Mesenchymal stem cell (in vitro differentiated cells and primary cell): Measurements from ENCODE around the gene RRM2.
A peak's percentile ranks its signal among the peaks of the same experiment; 100 is the strongest.

Experiments
- DNase-seq: peaks from one replicate; pipeline ENCODE4 v3.0.0-alpha.2; 2013
- H2AFZ ChIP-seq: one replicate; pipeline ENCODE4 v1.6.1; 2013; ENCODE audit warnings: low read depth, mild to moderate bottlenecking, control low read depth, inconsistent platforms, low read length, moderate library complexity
- H2AK5ac ChIP-seq: 2 replicates; pipeline ENCODE4 v1.6.1; 2013; ENCODE audit warnings: low read length, moderate library complexity, mild to moderate bottlenecking, inconsistent platforms; ENCODE audit not compliant: severe bottlenecking
- H2BK120ac ChIP-seq: one replicate; pipeline ENCODE4 v1.6.1; 2013; ENCODE audit warnings: low read depth, mild to moderate bottlenecking, inconsistent platforms, low read length, moderate library complexity
- H2BK12ac ChIP-seq, 2 experiments: one replicate each; pipeline ENCODE4 v1.6.1; 2013; ENCODE audit warnings: inconsistent platforms in 2 of 2, low read length in 2 of 2, mild to moderate bottlenecking in 2 of 2, moderate library complexity in 2 of 2, control low read depth in 1 of 2
- H2BK15ac ChIP-seq: one replicate; pipeline ENCODE4 v1.6.1; 2013; ENCODE audit warnings: mild to moderate bottlenecking, low read depth, inconsistent platforms; ENCODE audit not compliant: poor library complexity, severe bottlenecking
- H2BK5ac ChIP-seq: 2 replicates; pipeline ENCODE4 v1.6.1; 2013; ENCODE audit warnings: low read depth, mild to moderate bottlenecking, low read length, control low read depth, inconsistent platforms; ENCODE audit not compliant: poor library complexity, severe bottlenecking
- H3K14ac ChIP-seq, 2 experiments: one replicate each; pipeline ENCODE4 v1.6.1; 2013; ENCODE audit warnings: inconsistent platforms in 2 of 2, low read length in 2 of 2, control low read depth in 1 of 2, mild to moderate bottlenecking in 1 of 2, moderate library complexity in 1 of 2
- H3K18ac ChIP-seq, 2 experiments: one replicate each; pipeline ENCODE4 v1.6.1; 2013; ENCODE audit warnings: inconsistent platforms in 2 of 2, low read length in 2 of 2, control low read depth in 1 of 2, low read depth in 1 of 2, mild to moderate bottlenecking in 1 of 2
- H3K23ac ChIP-seq, 2 experiments: one replicate each; pipeline ENCODE4 v1.6.1; 2013; ENCODE audit warnings: inconsistent platforms in 2 of 2, low read length in 2 of 2, mild to moderate bottlenecking in 2 of 2, moderate library complexity in 2 of 2, control low read depth in 1 of 2
- H3K27ac ChIP-seq: 2 replicates; pipeline ENCODE4 v1.5.1; 2013; ENCODE audit warnings: mild to moderate bottlenecking, moderate library complexity, low read length, control low read depth, inconsistent platforms; ENCODE audit not compliant: poor library complexity, severe bottlenecking
- H3K27me3 ChIP-seq, 2 experiments: 2 replicates each; pipeline versions ENCODE4 v1.6.1 to v1.7.0; 2013; ENCODE audit warnings: low read length in 2 of 2, mild to moderate bottlenecking in 2 of 2, moderate library complexity in 2 of 2, control low read depth in 1 of 2, inconsistent platforms in 1 of 2; ENCODE audit not compliant: control insufficient read depth in 1 of 2, insufficient read depth in 1 of 2
- H3K36me3 ChIP-seq, 2 experiments: 2 replicates each; pipeline versions ENCODE4 v1.6.1 to v1.7.0; 2013; ENCODE audit warnings: low read length in 2 of 2, control low read depth in 1 of 2, inconsistent platforms in 1 of 2, low read depth in 1 of 2, mild to moderate bottlenecking in 1 of 2; ENCODE audit not compliant: insufficient read depth in 2 of 2, control insufficient read depth in 1 of 2
- H3K4ac ChIP-seq, 2 experiments: one replicate each; pipeline ENCODE4 v1.6.1; 2013; ENCODE audit warnings: inconsistent platforms in 2 of 2, low read length in 2 of 2, mild to moderate bottlenecking in 2 of 2, moderate library complexity in 2 of 2, control low read depth in 1 of 2, low read depth in 1 of 2
- H3K4me1 ChIP-seq: 2 replicates; pipeline ENCODE4 v1.6.1; 2013; ENCODE audit warnings: low read depth, low read length, control low read depth; ENCODE audit not compliant: control insufficient read depth, insufficient read depth
- H3K4me2 ChIP-seq: 2 replicates; pipeline ENCODE4 v1.6.1; 2013; ENCODE audit warnings: low read length, mild to moderate bottlenecking, inconsistent platforms; ENCODE audit not compliant: poor library complexity, severe bottlenecking
- H3K4me3 ChIP-seq, 2 experiments: 2 replicates each; pipeline versions ENCODE4 v1.5.1 to v1.7.0; 2013; ENCODE audit warnings: low read length in 2 of 2, mild to moderate bottlenecking in 2 of 2, control low read depth in 1 of 2, low read depth in 1 of 2; ENCODE audit not compliant: insufficient read depth in 1 of 2
- H3K79me1 ChIP-seq: replicated peaks from 2 replicates; pipeline ENCODE4 v1.6.1; 2013; ENCODE audit warnings: mild to moderate bottlenecking, control low read depth, low read length, inconsistent platforms; ENCODE audit not compliant: poor library complexity, severe bottlenecking
- H3K9ac ChIP-seq: 2 replicates; pipeline ENCODE4 v1.7.0; 2013; ENCODE audit warnings: mild to moderate bottlenecking, low read length, moderate library complexity
- H3K9me3 ChIP-seq: 2 replicates; pipeline ENCODE4 v1.7.0; 2013; ENCODE audit warnings: mild to moderate bottlenecking, low read length; ENCODE audit not compliant: control insufficient read depth
- H4K8ac ChIP-seq: one replicate; pipeline ENCODE4 v1.6.1; 2013; ENCODE audit warnings: inconsistent platforms, mild to moderate bottlenecking, low read length, moderate library complexity
- H4K91ac ChIP-seq: one replicate; pipeline ENCODE4 v1.6.1; 2013; ENCODE audit warnings: mild to moderate bottlenecking, low read length, inconsistent platforms
- WGBS: methylation state at CpG from one replicate; pipeline ENCODE4 v1.1.7; 2013; ENCODE audit warnings: mixed read lengths; 5-methylcytosine and 5-hydroxymethylcytosine counted together

The RRM2 gene

DNA sequence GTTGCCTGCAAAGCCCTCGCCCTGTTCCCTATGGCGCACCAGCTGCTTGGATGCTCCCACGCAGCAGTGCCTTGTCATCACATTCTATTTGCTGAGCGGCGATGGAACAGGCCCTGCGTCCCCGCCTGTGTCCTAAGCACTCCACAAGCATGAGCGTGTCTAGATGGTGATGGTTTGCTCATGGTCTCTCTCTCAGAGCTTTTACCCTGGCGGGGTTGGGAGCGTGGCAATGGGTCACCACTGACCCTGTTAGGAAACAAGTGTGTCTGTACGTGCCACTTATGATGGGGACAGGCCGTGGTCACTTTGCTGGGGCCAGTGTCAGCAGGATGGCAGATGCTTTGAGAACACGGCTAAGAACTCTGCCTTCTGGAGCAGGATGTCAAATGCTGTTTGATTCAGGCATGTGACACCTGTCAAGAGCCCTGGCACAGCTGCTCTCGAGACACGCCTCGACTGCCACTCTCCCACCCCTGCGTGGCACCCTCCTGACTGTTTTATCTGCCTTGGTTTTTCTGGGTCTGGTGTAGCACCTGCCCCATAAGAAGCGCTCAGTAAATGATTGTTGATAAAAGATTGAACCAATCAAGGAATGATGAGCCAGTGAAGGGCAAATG, 44.2 kb downstream of the RRM2 start:
- 89% methylated on average over 18 of the region's 18 CpGs for WGBS
- Histone ChIP-seq H3K4me2 (no peak overlapping the region), H3K9me3 (no peaks in the 10 kb centered on the region)

DNA sequence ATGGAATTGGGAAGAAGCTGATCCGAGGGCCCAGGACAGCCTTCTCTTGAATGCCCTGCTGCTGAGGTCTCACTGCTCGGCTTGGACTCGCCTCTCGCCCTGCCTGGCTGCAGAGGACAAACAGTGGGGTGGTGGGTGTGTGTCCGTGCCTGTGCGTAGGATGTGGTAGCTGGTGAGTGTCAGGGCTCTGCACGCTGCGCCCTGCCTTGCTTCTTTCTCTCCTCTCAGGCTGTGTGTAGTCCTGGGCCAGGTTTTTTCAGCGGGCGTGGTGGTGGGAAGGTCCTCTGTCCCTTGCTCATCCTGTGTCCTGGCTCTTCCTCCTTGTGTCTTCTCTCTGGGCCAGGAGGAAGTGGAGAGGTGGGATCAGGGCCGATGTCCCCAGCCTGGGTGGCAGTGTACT, 44.8 kb downstream of the RRM2 start:
- Histone ChIP-seq H3K4me3 (no peak overlapping the region), H2BK12ac (no peak overlapping the region), H3K36me3 (no peaks in the 10 kb centered on the region), H3K4me2 (no peak overlapping the region), H2BK15ac (no peak overlapping the region), H3K27ac (no peak overlapping the region), H4K8ac (no peak overlapping the region), H3K4ac (no peak overlapping the region), H3K9me3 (no peaks in the 10 kb centered on the region), H2AK5ac (no peak overlapping the region), H3K27me3 (peaks cover 0 to 5% of the 10 kb centered on the region in 2 experiments), H3K18ac (peak overlapping the region in 1 of 2 experiments; percentile 55), H3K9ac (no peak overlapping the region), H2BK120ac (no peak overlapping the region), H3K4me1 (peaks cover 19% of the 10 kb centered on the region), H3K79me1 (no peaks in the 10 kb centered on the region), H3K14ac (peak overlapping the region in 1 of 2 experiments; percentile 91), H3K23ac (no peak overlapping the region), H2AFZ (no peak overlapping the region), H4K91ac (no peak overlapping the region), H2BK5ac (no peak overlapping the region)
- 91% methylated on average over 11 of the region's 11 CpGs for whole genome bisulfite sequencing
- no peak for DNase-seq

More for the DNA sequence above, 44.2 kb downstream of the RRM2 start:
- H2AFZ ChIP-seq = no peak overlapping the region
- H3K27me3 ChIP-seq = peaks cover 0 to 5% of the 10 kb centered on the region in 2 experiments
- no peak overlapping the region for H4K91ac ChIP-seq
- H3K18ac ChIP-seq = no peak overlapping the region
- peaks cover 22% of the 10 kb centered on the region for H3K4me1 ChIP-seq
- no peak overlapping the region for H2AK5ac ChIP-seq
- no peak overlapping the region for H2BK15ac ChIP-seq
- H3K9ac ChIP-seq = no peak overlapping the region
- no peak overlapping the region for H2BK12ac ChIP-seq
- no peaks in the 10 kb centered on the region for H3K79me1 ChIP-seq
- no peak overlapping the region for H3K23ac ChIP-seq
- no peak overlapping the region for H3K27ac ChIP-seq
- peak overlapping the region in 1 of 2 experiments; percentile 56 for H3K14ac ChIP-seq
- no peak overlapping the region for H3K4me3 ChIP-seq
- H3K36me3 ChIP-seq = no peaks in the 10 kb centered on the region
- H2BK120ac ChIP-seq = no peak overlapping the region
- no peak overlapping the region for H3K4ac ChIP-seq
- H4K8ac ChIP-seq = no peak overlapping the region
- no peak overlapping the region for H2BK5ac ChIP-seq
- DNase-seq = no peak

- WGBS = 88% methylated on average over 5 of the region's 5 CpGs
- peaks cover 19% of the 10 kb centered on the region for H3K4me1 ChIP-seq
- no peak overlapping the region for H2BK15ac ChIP-seq
- DNase-seq = no peak
- no peak overlapping the region for H2AFZ ChIP-seq
- H4K91ac ChIP-seq = no peak overlapping the region
- H3K4me2 ChIP-seq = no peak overlapping the region
- no peak overlapping the region for H3K4ac ChIP-seq
- no peak overlapping the region for H3K18ac ChIP-seq
- no peaks in the 10 kb centered on the region for H3K36me3 ChIP-seq
- no peak overlapping the region for H4K8ac ChIP-seq
- H3K79me1 ChIP-seq = no peaks in the 10 kb centered on the region
- peaks cover 0 to 5% of the 10 kb centered on the region in 2 experiments for H3K27me3 ChIP-seq
- no peak overlapping the region for H3K9ac ChIP-seq
- no peak overlapping the region for H2BK120ac ChIP-seq
- no peak overlapping the region for H2AK5ac ChIP-seq
- H2BK5ac ChIP-seq = no peak overlapping the region
- no peak overlapping the region for H2BK12ac ChIP-seq
- H3K14ac ChIP-seq = no peak overlapping the region
- H3K27ac ChIP-seq = no peak overlapping the region
- no peak overlapping the region for H3K23ac ChIP-seq
- H3K4me3 ChIP-seq = no peak overlapping the region
- no peaks in the 10 kb centered on the region for H3K9me3 ChIP-seq
These were observed 45.7 kb downstream of the RRM2 start for GRCh38 chr2:10168221-10168620.

DNA sequence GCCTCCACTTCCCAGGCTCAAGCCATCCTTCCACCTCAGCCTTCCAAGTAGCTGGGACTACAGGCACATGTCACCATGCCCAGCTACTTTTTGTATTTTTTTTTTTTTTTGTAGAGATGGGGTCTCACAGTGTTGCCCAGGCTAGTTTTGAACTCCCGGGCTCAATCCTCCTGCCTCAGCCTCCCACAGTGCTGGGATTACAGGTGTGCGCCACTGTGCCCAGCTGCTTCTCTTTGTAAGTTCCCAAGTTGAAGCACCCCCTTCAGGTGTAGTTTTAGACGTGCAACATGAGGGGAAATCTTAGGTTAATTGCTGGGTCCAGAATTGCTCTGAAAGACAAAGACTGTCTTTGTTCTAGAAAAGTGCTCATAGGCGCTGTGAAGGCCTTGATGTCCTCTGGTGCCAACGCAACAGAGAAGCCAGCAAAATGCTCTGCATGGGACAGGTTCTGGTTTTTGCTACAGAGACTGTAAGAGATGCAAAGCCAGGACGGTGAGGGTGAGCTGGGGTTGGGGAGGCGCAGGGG, 46.6 kb downstream of the RRM2 start:
- Histone ChIP-seq H3K4me2 (no peak overlapping the region), H3K9ac (no peak overlapping the region), H3K36me3 (no peaks in the 10 kb centered on the region), H3K4ac (no peak overlapping the region), H3K79me1 (no peaks in the 10 kb centered on the region), H3K23ac (no peak overlapping the region), H3K18ac (no peak overlapping the region), H4K8ac (no peak overlapping the region), H2BK120ac (no peak overlapping the region), H3K27me3 (peaks cover 0 to 5% of the 10 kb centered on the region in 2 experiments), H3K14ac (no peak overlapping the region), H2BK12ac (no peak overlapping the region), H3K4me3 (no peak overlapping the region), H3K27ac (no peak overlapping the region), H2AFZ (no peak overlapping the region), H2BK5ac (no peak overlapping the region), H3K9me3 (no peaks in the 10 kb centered on the region), H3K4me1 (peaks cover 19% of the 10 kb centered on the region), H2AK5ac (no peak overlapping the region), H2BK15ac (no peak overlapping the region), H4K91ac (no peak overlapping the region)
- 91% methylated on average over 7 of the region's 7 CpGs for WGBS
- no peak for DNase-seq
